PC-9 (cell line): Measurements from ENCODE around the gene TRABD2B.

Experiments
- EZH2 ChIP-seq: fragments of 200-600 bp; sonication (generic); IDR thresholded peaks from 2 replicates; pipeline ENCODE4 v1.8.0; 2017; ENCODE audit warnings: antibody characterized with exemption, low read depth
- TF ChIP-seq, protein P1 (sequence below): fragments of 200-600 bp; sonication (generic); conservative IDR thresholded peaks from 2 replicates; pipeline ENCODE4 v1.6.1; 2017; ENCODE audit warnings: mixed run types, antibody characterized with exemption, mild to moderate bottlenecking, moderate library complexity

DNA sequence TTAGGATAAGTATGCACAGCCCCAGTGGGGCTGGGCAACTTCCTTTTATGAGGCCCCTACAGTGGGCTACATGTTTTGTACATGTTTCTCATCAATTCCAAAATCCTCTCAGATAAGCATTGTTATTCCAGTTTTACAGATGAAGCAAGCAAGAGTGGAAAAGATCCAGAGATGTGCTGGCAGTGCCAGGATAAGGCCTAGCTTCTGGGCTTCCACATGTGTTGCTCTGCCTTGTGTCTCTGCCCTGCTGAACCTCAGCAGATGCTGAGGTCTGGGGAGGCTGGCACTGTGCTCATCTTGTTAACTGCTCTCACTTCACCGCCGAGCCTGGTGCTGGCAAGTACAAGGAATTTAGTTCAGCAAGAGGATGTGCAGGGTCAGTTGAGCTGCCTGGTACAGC lies 202.1 kb downstream of the TRABD2B start:
- TF ChIP-seq, protein P1, sequence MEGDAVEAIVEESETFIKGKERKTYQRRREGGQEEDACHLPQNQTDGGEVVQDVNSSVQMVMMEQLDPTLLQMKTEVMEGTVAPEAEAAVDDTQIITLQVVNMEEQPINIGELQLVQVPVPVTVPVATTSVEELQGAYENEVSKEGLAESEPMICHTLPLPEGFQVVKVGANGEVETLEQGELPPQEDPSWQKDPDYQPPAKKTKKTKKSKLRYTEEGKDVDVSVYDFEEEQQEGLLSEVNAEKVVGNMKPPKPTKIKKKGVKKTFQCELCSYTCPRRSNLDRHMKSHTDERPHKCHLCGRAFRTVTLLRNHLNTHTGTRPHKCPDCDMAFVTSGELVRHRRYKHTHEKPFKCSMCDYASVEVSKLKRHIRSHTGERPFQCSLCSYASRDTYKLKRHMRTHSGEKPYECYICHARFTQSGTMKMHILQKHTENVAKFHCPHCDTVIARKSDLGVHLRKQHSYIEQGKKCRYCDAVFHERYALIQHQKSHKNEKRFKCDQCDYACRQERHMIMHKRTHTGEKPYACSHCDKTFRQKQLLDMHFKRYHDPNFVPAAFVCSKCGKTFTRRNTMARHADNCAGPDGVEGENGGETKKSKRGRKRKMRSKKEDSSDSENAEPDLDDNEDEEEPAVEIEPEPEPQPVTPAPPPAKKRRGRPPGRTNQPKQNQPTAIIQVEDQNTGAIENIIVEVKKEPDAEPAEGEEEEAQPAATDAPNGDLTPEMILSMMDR = no peak
- no peak for TF ChIP-seq EZH2
